ENCODE data around the gene LTA.
"Not testable (repeated sequence)": the region's sequence is repeated elsewhere in the genome, so short reads cannot be mapped to it uniquely, and the experiment has no call there.

Gene LTA

DNA sequence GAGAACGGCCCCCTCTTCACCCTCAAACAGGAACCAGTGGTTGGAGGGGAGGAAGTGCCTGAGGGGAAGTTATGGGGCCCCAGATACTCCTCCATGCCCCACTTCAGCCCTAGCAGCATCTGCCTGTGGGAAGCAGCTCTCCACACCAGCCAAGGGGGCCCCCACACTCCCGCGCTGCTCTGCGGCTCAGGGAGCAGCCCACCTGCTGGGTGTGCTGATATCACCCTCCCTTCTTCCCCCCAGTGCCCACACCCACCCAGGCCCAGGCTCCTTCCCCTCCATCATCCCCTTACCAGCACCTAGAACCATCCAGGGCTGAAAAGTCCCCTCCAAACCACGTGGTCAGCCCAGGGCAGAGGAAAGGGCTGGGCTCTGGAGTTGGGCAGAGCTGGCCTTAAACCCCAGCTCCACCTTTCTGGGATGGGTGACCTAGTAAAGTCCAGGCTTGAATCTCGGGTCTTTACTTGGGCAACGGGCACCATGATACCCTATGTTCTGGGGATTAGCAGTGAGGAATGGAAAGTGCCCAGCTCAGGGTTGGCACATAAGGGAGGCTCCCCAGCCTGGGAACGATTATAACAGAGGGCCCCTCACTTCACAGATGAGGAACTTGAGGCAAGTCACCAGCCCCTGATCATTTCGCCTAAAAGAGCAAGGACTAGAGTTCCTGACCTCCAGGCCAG lies 14.7 kb downstream of the LTA start:
- DNase-seq (ENCODE audit: low spot score), result no peak

DNA sequence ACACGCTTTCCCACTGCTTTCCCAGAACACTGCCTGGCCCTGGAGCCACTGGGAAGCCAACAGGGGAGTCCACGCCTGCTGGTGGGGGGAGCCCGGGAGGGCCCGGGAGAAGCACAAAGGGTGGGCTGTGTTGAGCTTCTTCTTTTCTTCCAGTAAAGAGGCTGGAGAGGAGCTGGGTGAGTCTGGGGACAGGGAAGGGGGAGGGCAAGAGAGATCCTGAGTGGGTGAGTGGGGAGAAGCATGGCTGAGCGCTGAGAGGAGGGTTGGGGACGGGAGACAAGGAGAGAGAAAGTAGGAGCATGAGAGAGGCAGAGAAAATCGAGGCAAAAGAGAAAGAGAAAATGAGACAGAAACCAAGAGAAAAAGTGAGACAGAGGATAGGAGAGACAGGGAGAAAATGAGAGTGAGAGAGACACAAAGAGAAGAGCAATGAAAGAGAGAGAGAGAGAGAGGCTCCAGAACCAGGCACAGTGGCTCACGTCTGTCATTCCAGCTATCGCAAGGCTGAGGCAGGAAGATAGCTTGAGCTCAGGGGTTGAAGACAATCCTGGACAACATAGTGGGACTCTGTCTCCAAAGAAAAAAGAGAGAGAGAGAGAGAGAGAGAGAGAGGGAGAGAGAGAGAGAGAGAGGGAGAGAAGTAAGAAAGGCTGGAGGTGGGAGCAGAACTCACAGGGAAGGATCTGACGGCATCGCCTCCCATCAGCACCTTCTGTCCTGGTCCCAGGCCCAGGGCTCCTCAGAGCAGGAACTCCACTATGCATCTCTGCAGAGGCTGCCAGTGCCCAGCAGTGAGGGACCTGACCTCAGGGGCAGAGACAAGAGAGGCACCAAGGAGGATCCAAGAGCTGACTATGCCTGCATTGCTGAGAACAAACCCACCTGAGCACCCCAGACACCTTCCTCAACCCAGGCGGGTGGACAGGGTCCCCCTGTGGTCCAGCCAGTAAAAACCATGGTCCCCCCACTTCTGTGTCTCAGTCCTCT lies 16.0 kb downstream of the LTA start:
- DNase-seq (ENCODE audit: low spot score), result no peak

DNA sequence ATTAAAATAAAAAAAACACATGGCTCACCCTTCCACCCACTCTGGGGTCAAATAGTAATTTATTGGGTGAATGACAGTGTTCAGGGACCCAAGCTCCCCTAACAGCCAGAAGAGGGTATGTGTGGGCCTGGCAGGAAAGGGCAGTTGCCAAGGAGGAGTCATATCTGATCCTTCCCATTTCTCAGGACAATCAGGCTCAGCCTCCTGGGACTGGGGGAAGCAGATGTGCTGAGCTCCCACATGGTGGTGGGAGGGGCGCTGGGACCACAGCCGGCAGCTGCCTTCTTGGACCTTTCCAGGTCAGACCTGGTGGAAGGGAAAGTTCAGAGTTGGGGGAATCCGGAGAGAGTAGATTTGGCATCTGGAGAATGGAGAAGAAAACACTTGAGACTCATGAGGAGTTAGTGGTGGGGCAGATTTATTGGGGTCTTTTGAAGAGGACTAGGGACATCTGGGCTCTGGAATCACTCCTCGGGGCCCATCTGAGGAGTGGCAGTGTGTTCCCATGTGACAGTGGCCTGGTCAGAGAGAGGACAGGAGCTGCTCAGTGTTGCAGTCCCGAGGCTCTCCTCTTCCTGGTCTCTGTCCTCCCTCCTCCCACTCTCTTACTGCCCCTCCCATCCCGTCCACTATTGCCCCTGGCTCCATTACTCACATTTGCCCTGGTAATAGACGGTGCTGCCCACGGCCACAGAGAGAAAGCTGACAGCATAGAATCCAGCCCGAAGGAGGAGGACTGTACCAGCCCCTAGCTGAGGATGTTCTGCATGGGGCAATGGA lies 17.0 kb downstream of the LTA start:
- no peak for DNase-seq (ENCODE audit: low spot score)

DNA sequence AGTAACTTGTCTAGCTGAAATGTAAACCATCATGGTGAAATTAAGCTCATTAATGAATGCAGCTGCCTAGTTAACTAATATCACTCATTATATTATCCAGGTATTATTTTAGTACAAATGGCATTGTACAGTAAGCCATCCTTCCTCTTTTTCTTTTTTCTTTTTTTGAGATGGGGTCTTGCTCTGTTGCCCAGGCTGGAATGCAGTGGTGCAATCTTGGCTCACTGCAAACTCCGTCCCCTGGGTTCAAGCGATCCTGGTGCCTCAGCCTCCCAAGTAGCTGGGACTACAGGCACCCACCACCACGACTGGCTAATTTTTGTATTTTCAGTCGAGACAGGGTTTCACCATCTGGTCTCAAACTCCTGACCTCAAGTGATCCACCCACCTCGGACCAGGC lies 18.6 kb downstream of the LTA start:
- not testable (repeated sequence) for DNase-seq (ENCODE audit: low spot score)

DNA sequence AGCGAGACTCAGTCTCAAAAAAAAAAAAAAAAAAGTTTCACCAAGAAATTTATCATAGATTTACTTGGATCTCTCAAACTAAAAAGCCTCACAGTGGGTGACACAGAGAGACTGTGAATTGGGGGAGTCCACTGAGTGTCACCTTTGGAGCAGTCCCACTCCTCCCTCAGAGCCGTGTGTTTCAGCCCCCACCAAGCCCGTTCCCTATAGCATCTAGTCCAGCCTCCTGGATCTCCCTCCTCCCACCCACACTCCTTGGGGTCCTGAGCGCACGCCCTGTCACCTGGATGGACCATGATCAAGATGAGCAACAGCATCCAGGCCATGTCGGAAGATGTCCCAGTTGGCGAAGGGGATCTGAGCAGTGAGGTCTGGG lies 20.3 kb downstream of the LTA start:
- DNase-seq (ENCODE audit: low spot score), result no peak

DNA sequence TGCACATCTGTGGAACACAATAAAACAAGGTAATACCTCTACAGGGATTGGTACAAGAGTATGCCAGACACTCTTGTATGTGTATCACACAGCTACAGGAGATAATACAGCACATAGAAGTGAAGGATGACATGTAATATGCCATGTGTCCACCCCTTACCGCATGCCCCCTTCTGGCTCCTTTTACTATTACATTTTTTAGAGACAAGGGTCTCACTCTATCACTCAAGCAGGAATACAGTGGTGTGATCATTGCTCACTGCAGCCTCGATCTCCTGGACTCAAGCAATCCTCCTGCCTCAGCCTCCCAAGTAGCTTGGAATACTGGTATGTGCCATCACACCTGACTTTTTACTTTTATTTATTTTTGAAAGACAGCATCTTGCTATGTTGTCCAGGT lies 24.9 kb downstream of the LTA start:
- DNase-seq (ENCODE audit: low spot score), result no peak

DNA sequence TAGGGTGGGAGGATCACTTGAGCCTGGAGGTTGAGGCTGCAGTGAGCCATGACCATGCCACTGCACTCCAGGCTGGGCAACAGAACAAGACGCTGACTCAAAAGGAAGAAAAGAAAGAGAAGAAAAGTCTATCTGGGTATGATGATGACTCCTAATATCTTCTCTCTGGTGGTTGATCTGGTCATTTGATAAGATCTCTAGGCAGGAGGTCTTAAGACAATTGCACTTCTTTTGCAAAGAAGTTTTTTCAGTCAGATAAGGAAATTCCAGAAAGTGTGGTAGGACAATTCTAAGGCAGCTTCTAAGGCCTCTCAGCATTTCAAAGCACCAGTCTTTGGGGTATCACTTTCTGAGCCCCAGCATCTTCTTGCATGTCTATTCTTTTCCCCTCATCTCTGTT lies 35.2 kb downstream of the LTA start:
- DNase-seq (ENCODE audit: low spot score), result no peak

DNA sequence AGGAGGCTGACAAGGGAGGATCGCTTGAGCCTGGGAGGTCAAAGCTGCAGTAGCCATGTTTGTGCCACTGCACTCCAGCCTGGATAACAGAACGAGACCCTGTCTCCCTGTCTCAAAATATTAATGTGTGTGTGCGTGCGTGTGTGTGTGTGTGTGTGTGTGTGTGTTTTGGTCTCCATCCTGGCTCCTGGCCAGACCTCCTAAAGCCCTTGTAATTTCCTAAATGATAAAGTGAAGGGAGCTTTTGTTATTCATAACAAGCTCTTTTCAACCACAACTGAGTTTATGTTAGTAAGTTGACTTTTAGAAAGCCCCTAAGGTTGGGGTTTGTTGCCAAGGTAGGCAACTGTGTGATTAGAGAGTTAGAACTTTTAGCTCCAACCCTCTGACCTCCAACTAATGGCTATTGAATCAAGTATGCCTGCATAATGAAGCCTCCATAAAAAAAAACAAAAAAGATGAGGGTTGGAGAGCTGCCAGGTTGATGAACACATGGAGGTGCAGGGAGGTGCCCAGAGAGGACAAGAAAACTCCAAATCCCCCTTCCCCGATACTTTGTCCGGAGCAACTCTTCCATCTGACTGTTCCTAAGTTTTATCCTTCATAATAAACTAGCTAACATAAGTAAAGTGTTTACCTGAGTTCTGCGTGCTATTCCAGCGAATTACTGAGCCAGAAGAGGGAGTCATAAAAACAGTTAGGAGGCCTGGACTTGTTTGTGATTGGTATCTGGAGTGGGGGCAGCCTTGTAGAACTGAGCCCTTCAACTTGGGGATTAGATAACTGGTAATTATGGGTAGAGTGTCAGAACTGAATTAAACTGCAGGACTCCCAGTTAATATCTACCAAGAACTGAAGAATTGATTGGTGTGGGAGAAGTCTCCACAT lies 37.7 kb downstream of the LTA start:
- no peak for DNase-seq (ENCODE audit: low spot score)

DNA sequence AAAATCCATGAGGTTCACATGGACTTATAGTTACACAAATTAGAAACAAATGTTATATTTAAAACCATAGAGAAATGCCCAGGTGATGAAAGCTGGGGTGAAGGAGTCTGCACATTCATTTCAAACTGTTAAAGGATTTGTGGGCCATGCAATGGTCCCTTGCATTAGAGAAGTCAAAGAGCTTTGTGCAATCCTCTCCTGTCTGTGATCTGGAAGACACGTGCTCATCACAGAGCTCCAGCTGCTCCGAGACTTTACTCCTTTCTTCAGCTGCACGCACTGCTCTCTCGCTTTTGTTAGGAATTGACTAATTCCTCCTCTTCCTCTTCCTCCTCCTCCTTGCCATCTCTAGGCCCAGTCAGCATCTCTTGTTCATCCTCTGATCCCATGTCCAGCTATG lies 38.9 kb downstream of the LTA start:
- DNase-seq (ENCODE audit: low spot score), result no peak

DNA sequence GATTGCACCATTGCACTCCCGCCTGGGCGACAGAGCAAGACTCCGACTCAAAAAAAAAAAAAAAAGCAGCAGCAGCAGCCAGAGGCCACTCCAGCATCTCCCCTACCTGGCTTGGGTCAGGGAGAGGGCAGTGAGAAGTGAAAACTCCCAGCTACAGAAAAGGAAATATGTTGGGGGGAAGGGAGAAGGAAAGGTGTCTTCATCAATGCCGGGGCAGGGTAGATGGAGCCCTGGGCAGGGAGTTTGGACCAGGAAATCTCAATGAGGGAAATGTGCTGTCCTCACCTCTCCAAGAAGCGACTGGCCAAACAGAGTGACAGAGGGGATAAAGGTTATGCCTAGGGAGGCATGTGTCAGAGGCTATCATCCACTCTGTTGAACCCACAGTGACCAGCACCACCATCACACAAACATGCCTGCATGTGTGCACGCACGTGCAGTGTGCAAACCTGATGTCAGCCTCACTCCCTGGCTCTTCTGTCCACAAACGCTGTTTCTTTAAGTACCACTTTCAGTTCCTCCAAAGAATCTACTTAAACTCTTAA lies 42.1 kb downstream of the LTA start:
- no peak for DNase-seq (ENCODE audit: low spot score)

DNA sequence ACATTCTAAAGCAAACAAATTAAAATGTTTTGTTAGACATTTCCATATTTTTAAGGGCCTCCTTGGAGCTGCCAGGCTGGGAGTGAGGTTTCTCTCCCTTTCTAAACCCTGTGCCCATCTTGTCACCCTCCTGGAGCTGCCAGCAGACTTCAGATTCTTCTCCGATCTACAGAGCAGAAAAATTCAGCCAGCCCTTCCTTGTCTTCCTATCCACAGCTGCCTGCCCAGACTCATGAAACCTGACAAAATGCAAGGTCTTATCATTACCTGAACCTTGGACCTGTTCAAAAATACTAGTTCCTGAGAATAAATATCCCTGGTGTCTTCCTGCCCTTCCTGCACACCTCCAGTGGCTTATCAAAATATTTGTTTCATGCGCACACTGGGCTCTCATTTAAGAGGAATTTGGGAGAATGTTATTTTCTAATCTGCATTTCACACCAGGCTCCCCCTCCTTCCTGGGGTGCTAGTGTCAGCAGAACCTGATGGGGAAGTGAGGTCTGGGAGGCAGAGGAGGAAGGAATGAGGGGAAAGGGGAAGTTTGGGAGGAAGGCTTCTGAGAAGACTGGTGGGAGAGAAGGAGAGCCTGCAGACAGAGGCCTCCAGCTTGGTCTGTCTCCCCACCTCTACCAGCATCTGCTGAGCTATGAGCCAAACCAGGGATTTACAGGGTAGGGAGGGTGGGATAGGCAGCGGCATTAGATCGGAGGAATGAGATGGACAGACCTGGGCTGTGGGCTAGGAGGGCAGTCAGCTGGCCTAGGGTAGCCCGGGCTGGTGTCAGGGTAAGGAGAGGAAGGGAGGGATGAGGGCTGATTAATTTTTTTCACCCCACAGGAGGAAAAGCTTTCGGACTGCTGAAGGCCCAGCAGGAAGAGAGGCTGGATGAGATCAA lies 42.8 kb downstream of the LTA start, which contains the start of gene AIF1:
TSS of gene AIF1 (plus strand) at position 551 of the 895 bp plus-strand sequence. CDS start at position 647, 96 bp downstream.
- peak; percentile 40 for DNase-seq (ENCODE audit: low spot score)

DNA sequence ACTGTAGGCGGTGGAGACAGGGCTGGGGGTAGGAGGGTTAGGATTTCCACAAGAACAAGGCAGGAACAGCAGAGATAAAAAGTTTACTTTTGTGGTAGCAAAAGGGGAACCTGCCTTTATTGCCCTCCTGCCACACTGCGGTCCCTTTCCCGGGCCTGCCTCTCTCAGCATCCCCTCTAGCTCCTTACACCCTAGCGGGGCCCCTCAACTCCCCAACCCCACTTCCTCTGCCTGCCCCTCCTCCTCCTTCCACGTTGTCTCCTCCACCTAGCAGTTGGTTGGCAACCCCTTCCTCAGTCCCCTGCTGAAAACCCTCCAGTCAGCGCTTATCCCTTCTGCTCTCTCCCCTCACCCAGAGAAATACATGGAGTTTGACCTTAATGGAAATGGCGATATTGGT lies 43.7 kb downstream of the LTA start:
- DNase-seq (ENCODE audit: low spot score), result no peak

DNA sequence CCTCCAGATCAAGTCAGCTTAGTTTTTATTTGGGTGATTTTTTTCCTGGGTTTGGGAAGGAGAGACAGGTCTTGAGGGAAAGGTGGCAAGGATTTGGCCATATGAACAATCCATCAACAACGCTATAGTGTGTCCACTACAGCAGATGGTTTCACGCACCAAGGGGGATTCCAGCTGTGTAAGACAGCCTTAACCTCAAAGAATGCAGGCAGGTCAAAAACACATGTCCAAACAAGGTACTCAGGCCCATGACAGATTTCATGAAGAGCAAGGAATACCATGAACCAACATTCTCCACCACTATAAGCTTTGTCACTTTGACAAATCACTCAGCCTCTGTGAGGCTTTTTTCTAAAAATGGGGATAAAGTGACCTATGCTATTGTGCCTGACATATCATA lies 44.9 kb downstream of the LTA start:
- DNase-seq (ENCODE audit: low spot score), result no peak

DNA sequence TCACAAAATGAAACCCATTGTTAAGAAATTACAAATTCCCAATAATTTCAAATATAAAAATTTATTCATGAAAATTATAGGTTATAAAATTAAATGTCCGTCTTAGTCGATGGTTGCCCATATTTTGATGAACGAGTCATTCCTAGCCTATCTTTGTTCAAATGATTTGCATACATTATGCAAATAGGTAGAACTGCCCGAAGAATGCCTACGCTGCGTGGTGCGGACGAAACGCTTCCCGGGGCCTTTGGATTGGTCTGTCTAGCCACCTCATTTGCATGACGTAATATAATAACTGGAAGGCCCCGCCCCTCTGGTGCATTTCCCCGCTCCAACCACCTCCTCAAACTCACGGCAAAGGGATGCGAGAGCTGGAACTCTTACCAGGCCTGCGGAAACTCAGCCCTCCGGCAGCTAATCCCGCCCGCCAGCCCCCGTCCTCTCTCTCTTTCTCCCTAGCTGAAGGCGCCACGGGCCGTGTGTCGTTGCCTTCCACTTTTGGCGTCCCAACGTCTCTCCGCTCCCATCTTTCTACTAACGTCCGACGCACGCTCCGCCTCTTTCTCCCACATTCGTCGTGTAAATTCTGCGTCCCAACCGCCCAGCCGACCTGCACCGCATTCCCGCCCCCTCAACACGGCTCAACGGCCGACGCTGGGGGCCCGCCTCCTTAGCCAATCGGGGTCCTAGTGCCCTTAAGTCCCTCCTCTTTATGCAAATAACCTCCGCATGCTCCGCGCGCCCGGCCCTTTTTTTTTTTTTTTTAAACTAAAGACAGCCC lies 47.9 kb downstream of the LTA start:
- DNase-seq (ENCODE audit: low spot score), result peak; percentile 99

DNA sequence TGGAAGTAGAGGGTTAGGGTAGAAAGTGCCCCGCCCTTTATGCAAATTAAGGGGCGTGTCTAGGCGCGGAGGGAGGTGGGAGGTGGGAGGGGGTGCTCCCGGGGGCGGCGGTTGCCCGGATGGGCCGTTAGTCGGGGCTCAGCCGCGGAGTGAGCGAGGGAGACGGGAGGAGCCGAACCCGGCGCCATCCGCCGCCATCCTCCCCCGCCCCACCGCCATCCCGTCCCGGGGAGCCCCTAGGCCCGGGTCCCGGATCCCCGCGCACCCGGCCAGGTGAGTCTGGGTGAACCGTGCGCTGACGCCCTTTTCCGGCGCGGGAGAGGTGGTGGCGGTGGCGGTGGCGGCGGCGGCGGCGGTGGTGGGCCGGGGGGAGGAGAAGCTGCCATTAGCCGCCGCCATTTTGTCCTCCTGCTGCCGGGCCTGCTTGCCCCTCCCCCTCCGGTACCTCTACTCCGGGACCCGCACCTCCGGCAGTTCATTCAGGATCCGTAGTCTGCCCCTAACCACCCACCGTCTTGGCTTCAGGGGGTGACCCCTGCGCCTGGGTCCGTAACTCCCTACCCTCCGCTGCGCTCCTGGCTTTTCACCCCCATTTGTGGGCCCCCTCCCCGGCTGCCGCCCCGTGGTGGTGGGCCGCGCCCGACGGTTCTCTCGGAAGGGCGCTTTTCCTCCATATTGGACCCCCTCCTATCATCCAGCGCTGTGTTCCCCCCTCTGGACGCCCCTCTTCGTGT lies 48.7 kb downstream of the LTA start, which contains the start of gene PRRC2A:
TSS of gene PRRC2A (plus strand) at position 130 of the 734 bp plus-strand sequence. CDS start 2,075 bp downstream, outside the sequence.
- no peak for DNase-seq (ENCODE audit: low spot score)

DNA sequence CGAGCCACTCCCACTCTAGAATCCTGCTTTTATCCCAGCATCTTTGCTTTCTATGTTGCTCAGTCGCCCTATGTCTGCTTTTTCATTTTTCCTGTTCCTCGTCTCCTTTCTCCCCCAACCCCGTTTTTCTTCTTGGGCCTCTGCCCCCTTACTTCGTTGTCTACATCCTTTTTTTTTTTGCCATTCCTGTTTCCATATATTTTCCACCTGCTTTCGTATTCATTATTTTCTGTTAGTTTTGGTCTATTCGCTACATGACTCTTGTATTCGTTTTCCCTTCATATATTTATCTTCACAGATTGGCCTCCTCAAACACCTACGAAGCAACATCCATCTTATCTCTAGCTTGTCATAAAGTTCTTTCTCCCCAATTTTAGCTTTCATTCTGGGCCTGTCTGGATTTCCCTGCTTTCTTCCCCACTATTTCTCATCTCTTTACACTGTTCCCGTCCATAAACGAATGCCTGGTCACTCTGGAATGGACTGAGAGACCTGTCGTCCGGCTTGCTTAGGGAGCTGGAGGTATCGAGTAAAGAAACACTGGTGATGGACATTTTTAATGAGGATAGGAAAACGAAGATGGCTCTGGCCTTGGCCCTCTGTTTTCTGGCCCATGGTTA lies 49.3 kb downstream of the LTA start:
- no peak for DNase-seq (ENCODE audit: low spot score)

DNA sequence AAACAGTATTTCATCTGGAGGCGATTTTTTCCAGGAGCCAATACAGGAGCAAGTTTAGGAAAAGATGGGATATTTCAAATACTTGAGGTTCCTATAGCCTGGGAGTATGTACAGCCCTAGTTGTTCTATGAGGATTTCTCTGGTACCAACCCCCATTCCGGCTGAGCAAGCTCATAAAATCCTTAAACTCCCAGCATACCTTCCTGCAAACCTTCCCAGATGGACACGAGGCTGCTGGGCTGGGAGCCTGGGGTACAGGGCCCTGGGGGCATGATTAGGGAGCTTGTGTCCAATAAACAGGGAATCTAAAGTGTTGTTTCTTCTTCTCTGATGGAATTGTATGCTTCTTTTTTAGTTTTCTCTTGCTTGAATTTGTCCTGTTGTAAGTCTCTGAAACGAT lies 49.9 kb downstream of the LTA start:
- no peak for DNase-seq (ENCODE audit: low spot score)

DNA sequence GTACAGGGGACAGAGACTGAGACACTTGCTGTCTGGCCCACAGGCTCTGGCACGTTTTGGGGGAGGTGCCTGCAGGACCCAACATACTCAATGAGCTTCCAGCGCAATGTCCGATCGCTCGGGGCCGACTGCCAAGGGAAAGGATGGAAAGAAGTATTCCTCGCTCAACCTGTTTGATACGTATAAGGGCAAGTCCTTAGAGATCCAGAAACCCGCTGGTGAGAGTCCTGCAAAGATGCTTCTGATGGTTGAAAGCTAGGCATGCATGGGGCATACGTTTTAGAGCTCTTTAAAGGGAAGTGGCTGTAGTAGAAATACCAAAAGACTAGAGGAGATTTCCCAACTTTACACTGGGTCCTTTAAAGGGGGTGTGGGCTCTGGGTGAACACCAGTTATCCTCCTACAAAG lies 50.6 kb downstream of the LTA start:
- no peak for DNase-seq (ENCODE audit: low spot score)
